GM12892 (cell line): ENCODE results near the gene COL6A2.

Experiments used
- POLR2A ChIP-seq: IDR thresholded peaks from 2 replicates; pipeline ENCODE4 v1.6.1; 2011; ENCODE audit warnings: low read depth, low read length, control low read depth
- POLR2AphosphoS5 ChIP-seq: IDR thresholded peaks from 2 replicates; pipeline ENCODE4 v1.6.1; 2011; ENCODE audit warnings: low read depth, low read length, control low read depth
- TAF1 ChIP-seq: IDR thresholded peaks from 2 replicates; pipeline ENCODE4 v1.6.1; 2011; ENCODE audit warnings: low read depth, mild to moderate bottlenecking, control low read depth, low read length, borderline replicate concordance

GRCh38 chr21:46066591-46067331, 31.2 kb upstream of the COL6A2 start:
- no peak for TF ChIP-seq POLR2AphosphoS5
- no peak for TF ChIP-seq TAF1
- no peak for TF ChIP-seq POLR2A
